ENCODE results near the gene CCDC97. TPM values are rescaled to one million over a fixed set of nuclear protein-coding genes. Genes with fewer than 3 reads are reported as not detected.
"Not testable (repeated sequence)": the region's sequence is repeated elsewhere in the genome, so short reads cannot be mapped to it uniquely, and the experiment has no call there.

CCDC97 gene
- total RNA-seq, 1 donor from 2014 or later: 9.0 TPM

DNA sequence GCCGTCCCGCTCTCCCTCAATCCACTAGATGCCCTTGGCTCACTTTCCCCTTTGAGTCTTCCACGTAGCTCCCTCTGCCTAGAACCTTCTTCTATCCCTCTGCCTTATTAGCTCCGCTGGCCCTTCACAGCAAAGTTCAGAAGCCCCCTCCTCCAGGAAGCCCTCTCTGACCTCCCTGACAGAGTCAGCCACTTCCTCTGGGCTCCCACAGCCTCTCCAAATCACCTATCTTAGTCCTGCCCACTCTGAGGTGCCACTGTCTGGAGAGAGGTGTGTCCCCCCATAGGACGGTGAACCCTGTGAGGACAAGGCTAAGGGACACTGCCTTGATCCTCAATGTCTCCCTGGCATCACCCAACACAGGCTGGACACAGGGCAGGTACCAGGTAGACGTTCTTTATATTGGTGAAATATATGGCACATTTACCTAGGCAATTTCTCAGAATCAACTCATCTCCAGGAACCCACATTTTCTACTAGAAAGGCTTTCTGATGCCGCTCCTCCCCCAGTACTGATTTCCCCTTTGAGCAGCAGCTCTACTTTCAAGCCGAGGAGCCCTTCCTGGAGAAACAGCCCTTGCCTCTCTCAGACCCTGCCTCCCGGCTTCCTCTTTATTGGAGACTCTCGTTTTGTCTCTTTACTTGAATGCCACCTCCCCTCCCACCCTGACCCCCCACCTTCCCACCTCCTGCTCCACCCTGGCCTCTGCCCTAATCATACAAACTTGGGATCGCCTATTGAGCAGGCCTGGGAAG, 47.2 kb downstream of the CCDC97 start:
- no peak for DNase-seq (ENCODE audit: low spot score)
- no peak for ATAC-seq

- no peak for ATAC-seq
Measured at GRCh38 chr19:41357746-41358145, 47.8 kb downstream of the CCDC97 start.

GRCh38 chr19:41359741-41360140, 49.8 kb downstream of the CCDC97 start:
- ATAC-seq (no peak), DNase-seq (ENCODE audit: low spot score) (no peak)

More at GRCh38 chr19:41357746-41358145, 47.8 kb downstream of the CCDC97 start:
- DNase-seq (ENCODE audit: low spot score): no peak

GRCh38 chr19:41362143-41362847, 52.3 kb downstream of the CCDC97 start:
- ATAC-seq: no peak
- no peak for DNase-seq (ENCODE audit: low spot score)

- DNase-seq (ENCODE audit: low spot score) (no peak), ATAC-seq (no peak)
Measured at GRCh38 chr19:41363371-41363752, 53.4 kb downstream of the CCDC97 start.

DNA sequence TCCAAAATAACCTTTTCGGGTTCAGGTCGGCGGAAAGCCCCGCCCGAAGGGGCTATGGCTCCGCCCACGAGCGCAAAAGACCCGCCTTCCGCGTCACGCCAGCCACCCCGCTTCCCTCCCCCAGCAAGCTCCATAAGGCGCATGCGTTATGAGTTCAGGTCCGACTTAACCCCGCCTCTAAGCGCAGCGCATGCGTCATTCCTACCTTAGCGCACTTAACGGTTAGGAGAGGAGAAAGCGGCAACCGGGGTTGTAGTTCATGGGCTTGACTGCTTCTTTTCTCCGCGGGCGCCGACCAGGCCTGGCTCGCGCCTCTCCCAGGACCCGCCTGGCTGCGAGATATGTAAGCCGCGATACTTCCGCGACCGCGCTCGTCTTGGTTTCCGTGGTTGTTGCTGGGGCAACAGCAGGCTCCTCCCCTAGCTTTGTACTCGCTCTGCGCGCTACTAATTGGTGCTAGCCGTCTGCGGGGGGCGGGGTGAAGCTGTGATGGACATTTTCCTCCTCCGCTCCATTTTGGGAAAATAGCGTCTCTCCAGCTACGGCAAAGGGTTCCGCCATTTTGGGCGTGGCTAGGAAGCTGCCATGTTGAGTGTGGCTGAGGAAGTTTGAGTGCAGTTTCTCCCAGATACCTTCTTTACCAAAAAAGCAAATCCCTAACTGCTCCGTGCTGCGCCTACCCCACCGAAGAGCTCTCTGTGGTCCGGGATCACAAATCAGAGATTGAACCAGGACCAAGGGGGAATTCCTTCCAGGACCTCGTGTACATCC, 54.0 kb downstream of the CCDC97 start, which contains the start of gene B9D2:
B9D2 (minus strand) TSS at position 397 of the 771 bp plus-strand sequence. CDS start 630 bp downstream, outside the sequence.
- DNase-seq (ENCODE audit: low spot score) (peak; percentile 98), ATAC-seq (peak; percentile 96)

GRCh38 chr19:41364524-41365391, 54.8 kb downstream of the CCDC97 start:
- no peak for DNase-seq (ENCODE audit: low spot score)
- no peak for ATAC-seq

- DNase-seq (ENCODE audit: low spot score) (no peak), ATAC-seq (no peak)
Measured at GRCh38 chr19:41366089-41366488, 56.1 kb downstream of the CCDC97 start.

GRCh38 chr19:41367848-41368301, 57.9 kb downstream of the CCDC97 start:
- no peak for DNase-seq (ENCODE audit: low spot score)
- ATAC-seq: no peak

- DNase-seq (ENCODE audit: low spot score): no peak
- ATAC-seq: no peak
Measured at GRCh38 chr19:41369769-41370168, 59.8 kb downstream of the CCDC97 start.

GRCh38 chr19:41371119-41371518, 61.1 kb downstream of the CCDC97 start:
- not testable (repeated sequence) for DNase-seq (ENCODE audit: low spot score); ATAC-seq

DNA sequence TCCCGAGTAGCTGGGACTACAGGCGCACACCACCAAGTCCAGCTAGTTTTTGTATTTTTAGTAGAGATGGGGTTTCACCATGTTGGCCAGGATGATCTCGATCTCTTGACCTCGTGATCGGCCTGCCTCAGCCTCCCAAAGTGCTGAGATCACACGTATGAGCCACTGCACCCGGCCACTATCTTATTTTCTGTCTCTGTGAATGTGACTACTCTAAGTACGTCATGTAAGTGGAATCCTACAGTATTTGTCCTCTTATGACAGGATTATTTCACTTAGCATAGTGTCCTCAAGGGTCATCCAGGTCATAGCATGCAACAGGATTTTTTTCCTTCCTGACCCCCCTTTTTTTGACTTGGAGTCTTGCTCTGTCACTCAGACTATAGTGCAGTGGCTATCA, 61.6 kb downstream of the CCDC97 start:
- ATAC-seq: no peak
- DNase-seq (ENCODE audit: low spot score): no peak

DNA sequence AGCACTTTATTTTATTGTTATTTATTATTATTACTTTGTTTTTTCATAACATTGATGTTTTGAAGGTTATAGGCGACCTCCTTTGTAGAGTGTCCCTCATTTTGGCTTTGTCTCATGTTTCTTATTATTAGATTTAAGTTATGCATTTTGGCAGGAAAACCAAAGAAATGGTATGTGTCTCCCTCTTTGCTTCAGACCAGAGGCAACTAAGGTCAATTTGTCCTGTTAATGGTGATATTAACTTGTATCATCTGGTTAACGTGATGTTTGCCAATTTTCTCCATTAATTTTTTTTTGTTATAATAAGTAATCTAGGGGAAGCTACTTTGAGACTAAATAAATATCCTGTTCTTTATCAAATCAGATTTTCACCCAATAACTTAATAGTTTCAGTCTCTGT, 62.5 kb downstream of the CCDC97 start:
- no peak for ATAC-seq
- no peak for DNase-seq (ENCODE audit: low spot score)

DNA sequence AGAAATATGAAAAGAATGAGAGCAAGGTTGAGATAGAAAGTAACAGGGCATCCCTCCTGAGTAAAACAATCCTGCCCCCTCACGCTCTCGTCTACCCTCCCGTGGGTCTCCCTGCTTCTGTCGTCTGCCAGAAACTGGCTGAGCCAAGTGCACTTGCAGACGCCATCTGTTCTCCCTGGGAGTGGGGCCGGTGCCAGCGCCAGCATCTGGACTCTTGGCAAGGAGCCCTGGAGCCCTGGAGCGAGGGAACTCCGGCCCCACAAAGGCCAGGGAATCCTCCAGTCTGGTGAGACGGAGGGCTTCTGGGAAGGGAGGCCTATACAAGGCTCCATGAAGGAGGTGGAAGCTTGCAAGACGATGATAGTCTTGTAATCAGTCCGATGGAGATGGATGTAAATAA, 64.0 kb downstream of the CCDC97 start:
- DNase-seq (ENCODE audit: low spot score): no peak

More for the DNA sequence above, 64.0 kb downstream of the CCDC97 start:
- peak; percentile 37 for ATAC-seq

Other genes starting within 250 kb of the CCDC97 start
- 1.4 TPM for gene CYP2A13, start 221.7 kb upstream of the CCDC97 start, total RNA-seq
- not detected for gene CYP2F1, start 195.7 kb upstream of the CCDC97 start, total RNA-seq
- gene CYP2S1, start 117.0 kb upstream of the CCDC97 start, total RNA-seq: 2.1 TPM
- 10.1 TPM for gene AXL, start 90.9 kb upstream of the CCDC97 start, total RNA-seq
- gene HNRNPUL1, start 45.8 kb upstream of the CCDC97 start, total RNA-seq: 62.4 TPM
- 7.9 TPM for gene TGFB1, start 43.8 kb downstream of the CCDC97 start, total RNA-seq
- gene B9D2, start 54.0 kb downstream of the CCDC97 start, total RNA-seq: 2.1 TPM
- 3.1 TPM for gene TMEM91, start 66.4 kb downstream of the CCDC97 start, total RNA-seq
- 13.2 TPM for gene EXOSC5, start 87.2 kb downstream of the CCDC97 start, total RNA-seq
- 64.4 TPM for gene BCKDHA, start 87.6 kb downstream of the CCDC97 start, total RNA-seq
- gene B3GNT8, start 117.2 kb downstream of the CCDC97 start, total RNA-seq: 0.65 TPM
- gene DMAC2, start 129.7 kb downstream of the CCDC97 start, total RNA-seq: 21.2 TPM
- gene ERICH4, start 133.0 kb downstream of the CCDC97 start, total RNA-seq: not detected